Measurements from ENCODE around the gene DSTN. TPM values are rescaled to one million over a fixed set of nuclear protein-coding genes. Genes with fewer than 3 reads are reported as not detected.

DSTN gene
- total RNA-seq, 4 donors from 2014 or later: 280 to 589 (median 373) TPM

DNA sequence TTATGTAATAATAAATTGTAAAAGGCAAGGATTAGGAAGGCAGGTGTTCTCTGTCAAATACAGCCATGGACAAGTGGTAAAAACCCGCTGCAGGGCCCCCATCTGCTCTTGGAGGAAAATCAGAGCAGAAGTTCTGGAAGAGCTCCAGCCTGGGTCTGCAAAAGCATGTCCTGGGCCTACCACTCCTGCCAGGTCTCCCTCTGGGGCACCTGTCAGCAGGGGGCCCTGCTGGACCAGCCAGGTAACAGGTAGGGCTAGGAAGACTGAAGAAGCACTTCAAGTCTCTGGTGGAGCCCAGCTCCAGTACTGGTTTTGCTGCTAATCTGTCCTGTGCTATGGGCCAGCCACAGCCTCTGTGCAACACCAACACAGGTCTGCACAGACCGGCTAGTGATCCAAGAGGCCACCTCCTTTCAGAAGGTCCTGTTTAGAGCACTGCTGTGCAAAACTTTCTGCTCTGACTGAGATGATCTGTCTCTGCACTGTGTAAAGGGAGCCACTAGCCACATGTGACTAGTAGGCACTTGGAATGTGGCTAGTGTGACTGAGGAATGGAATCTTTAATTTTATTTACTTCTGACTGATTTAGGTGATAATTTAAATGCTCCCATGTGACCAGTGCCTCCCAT lies 82.0 kb downstream of the DSTN start:
- intact Hi-C loops (cut with DNase I; ENCODE audit: low total_unique reads): no loop called here
- 50% methylated on average over 2 of the region's 2 CpGs; no CpG with 5 or more reads in 1 of the 2 donors for WGBS, 2 donors (ENCODE audit: low coverage in 1 of 2)
- DNase-seq: no peak
- Histone ChIP-seq H3K27ac (no peak overlapping the region), H3K36me3 (no peaks in the 10 kb centered on the region), H3K4me1 (peaks cover 38 to 63% (median 52%) of the 10 kb centered on the region in 4 donors), H3K27me3 (no peaks in the 10 kb centered on the region), H3K9me3 (no peaks in the 10 kb centered on the region), H3K4me3 (no peak overlapping the region)
- in situ Hi-C loops (cut with MboI; ENCODE audit: low pct_ligation_motif_present in 1 of 4, low pct_unique_long_range_greater_than_20kb in 1 of 4, low sequenced_read_pairs in 3 of 4): loop anchor here in 2 of 4 donors (25.0 kb wide), 2 partner anchors 260 to 285 kb away; no protein-coding TSS in a partner anchor
- TF ChIP-seq POLR2A (IDR thresholded peaks at IDR 0.05) (no peak), POLR2AphosphoS5 (IDR thresholded peaks at IDR 0.05) (no peak), EP300 (IDR thresholded peaks at IDR 0.05; ENCODE audit: low read depth) (no peak)
- TF ChIP-seq, protein P1, sequence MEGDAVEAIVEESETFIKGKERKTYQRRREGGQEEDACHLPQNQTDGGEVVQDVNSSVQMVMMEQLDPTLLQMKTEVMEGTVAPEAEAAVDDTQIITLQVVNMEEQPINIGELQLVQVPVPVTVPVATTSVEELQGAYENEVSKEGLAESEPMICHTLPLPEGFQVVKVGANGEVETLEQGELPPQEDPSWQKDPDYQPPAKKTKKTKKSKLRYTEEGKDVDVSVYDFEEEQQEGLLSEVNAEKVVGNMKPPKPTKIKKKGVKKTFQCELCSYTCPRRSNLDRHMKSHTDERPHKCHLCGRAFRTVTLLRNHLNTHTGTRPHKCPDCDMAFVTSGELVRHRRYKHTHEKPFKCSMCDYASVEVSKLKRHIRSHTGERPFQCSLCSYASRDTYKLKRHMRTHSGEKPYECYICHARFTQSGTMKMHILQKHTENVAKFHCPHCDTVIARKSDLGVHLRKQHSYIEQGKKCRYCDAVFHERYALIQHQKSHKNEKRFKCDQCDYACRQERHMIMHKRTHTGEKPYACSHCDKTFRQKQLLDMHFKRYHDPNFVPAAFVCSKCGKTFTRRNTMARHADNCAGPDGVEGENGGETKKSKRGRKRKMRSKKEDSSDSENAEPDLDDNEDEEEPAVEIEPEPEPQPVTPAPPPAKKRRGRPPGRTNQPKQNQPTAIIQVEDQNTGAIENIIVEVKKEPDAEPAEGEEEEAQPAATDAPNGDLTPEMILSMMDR (IDR thresholded peaks at IDR 0.05): no peak

DNA sequence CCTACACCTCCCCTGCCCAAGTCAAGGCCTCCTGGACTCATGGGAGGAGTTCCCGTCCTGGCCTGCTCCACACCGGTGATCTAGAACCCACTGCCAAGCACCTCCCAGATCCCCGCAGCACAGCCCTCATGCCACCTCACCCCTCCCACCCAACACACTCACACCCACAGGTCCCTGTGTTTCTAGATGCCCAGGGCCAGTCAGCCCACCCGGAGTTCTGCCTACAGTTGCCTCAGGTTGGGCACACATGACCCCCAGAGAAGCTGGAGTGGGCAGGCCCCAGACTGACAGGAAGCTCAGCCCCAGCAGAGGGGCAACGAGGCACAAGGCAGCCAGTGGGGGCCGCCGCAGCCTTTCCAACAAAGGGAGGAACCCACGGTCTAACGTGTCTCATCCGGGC lies 82.5 kb downstream of the DSTN start:
- intact Hi-C loops (cut with DNase I; ENCODE audit: low total_unique reads): no loop called here
- TF ChIP-seq POLR2A (IDR thresholded peaks at IDR 0.05) (no peak), POLR2AphosphoS5 (IDR thresholded peaks at IDR 0.05) (no peak), EP300 (IDR thresholded peaks at IDR 0.05; ENCODE audit: low read depth) (no peak)
- TF ChIP-seq, protein P1 (IDR thresholded peaks at IDR 0.05): no peak
- H3K4me3 ChIP-seq: no peak overlapping the region
- no peaks in the 10 kb centered on the region for H3K9me3 ChIP-seq
- in situ Hi-C loops (cut with MboI; ENCODE audit: low pct_ligation_motif_present in 1 of 4, low pct_unique_long_range_greater_than_20kb in 1 of 4, low sequenced_read_pairs in 3 of 4): loop anchor here in 2 of 4 donors (25.0 kb wide), 2 partner anchors 260 to 285 kb away; no protein-coding TSS in a partner anchor
- H3K27me3 ChIP-seq: no peaks in the 10 kb centered on the region
- H3K4me1 ChIP-seq: peaks cover 34 to 57% (median 46%) of the 10 kb centered on the region in 4 donors
- no peaks in the 10 kb centered on the region for H3K36me3 ChIP-seq
- 82% methylated on average over 5 of the region's 10 CpGs; no CpG with 5 or more reads in 1 of the 2 donors for WGBS, 2 donors (ENCODE audit: low coverage in 1 of 2)
- no peak for DNase-seq
- no peak overlapping the region for H3K27ac ChIP-seq

DNA sequence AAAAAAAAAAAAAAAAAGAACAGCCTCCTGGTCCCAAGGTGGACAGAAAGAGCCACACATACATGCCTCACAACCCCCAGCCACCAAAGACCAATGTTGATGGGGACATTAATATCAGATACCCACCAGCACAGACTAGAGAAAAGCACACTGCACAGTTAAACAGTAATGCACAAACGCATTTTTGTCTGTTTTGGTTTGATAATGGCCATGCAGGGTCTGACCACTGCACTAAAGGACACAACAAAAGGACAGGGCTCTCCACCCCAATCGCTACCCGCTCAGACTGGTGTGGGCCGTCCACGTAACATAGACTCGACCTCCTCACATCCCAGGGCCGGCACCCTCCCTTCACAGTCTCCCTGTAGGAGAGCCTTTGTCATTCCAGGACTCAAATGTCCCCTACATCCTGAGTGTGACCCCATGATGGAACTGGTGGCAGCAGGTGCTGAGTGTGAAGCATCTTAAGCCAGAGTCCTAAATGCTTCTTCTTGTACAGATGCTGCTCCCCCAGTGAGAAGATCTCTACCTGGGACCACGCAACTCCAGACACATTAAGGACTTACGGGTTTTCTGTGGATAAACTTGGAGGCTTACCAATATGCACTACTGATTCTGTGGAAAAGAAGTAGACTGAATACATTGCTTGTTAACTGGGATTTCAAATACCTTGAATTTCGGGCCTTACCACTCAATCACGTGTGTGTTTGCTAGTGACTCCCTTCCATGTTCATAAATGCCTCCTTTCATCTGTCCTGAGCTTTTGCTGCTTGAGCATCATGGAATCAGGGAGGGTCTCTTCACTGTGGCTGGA lies 84.2 kb downstream of the DSTN start:
- H3K4me1 ChIP-seq: peaks cover 18 to 43% (median 32%) of the 10 kb centered on the region in 4 donors
- intact Hi-C loops (cut with DNase I; ENCODE audit: low total_unique reads): no loop called here
- in situ Hi-C loops (cut with MboI; ENCODE audit: low pct_ligation_motif_present in 1 of 4, low pct_unique_long_range_greater_than_20kb in 1 of 4, low sequenced_read_pairs in 3 of 4): loop anchor here in 2 of 4 donors (25.0 kb wide), 2 partner anchors 258 to 283 kb away; no protein-coding TSS in a partner anchor

DNA sequence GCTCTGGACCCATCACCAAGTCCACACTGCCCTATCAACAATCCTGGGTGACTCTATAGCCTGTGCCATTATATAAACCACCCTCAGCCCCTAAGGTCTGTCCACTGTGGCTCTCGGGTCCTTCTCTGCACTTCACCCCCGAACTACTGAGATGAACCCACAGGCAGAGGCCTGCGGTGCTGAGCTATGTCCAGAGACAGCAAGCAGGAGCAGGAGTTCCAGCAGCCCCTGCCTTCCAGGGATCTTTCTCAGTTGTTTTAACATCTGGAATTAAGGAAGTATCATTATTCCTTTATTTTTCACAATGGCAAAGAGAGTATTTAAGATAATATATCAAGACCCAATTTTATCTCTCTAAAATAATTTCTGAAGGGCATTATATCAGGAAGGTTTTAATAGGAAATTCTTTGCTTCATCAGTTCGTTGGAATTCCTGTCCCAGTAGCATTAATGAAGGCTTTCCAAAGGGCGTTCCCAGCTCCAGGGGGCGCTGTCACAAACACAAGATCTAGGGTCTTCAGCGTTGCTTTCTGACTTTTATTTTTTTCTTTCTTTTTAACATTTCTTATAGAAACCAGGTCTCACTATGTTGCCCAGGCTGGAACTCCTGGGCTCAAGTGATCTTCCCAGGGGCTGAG lies 84.9 kb downstream of the DSTN start:
- 60 to 70% methylated on average over 4 to 7 of the region's 7 CpGs for WGBS, 2 donors (ENCODE audit: low coverage in 1 of 2)
- H3K36me3 ChIP-seq: peaks cover 0 to 12% (median 5%) of the 10 kb centered on the region in 4 donors
- peak overlapping the region in 1 of 4 donors; percentile 4 for H3K27ac ChIP-seq
- intact Hi-C loops (cut with DNase I; ENCODE audit: low total_unique reads) (no loop called here), in situ Hi-C loops (cut with MboI; ENCODE audit: low pct_ligation_motif_present in 1 of 4, low pct_unique_long_range_greater_than_20kb in 1 of 4, low sequenced_read_pairs in 3 of 4) (loop anchor here in 2 of 4 donors (25.0 kb wide), 2 partner anchors 258 to 283 kb away; no protein-coding TSS in a partner anchor)
- H3K4me1 ChIP-seq: peaks cover 10 to 36% (median 25%) of the 10 kb centered on the region in 4 donors
- no peaks in the 10 kb centered on the region for H3K27me3 ChIP-seq
- DNase-seq: peak; percentile 52
- no peaks in the 10 kb centered on the region for H3K9me3 ChIP-seq
- TF ChIP-seq, protein P1 (IDR thresholded peaks at IDR 0.05): peak; percentile 39 to 56 (median 52)
- TF ChIP-seq POLR2AphosphoS5 (IDR thresholded peaks at IDR 0.05) (no peak), POLR2A (IDR thresholded peaks at IDR 0.05) (no peak), EP300 (IDR thresholded peaks at IDR 0.05; ENCODE audit: low read depth) (no peak)
- no peak overlapping the region for H3K4me3 ChIP-seq

More for the DNA sequence above, 84.2 kb downstream of the DSTN start:
- Histone ChIP-seq H3K36me3 (peaks cover 0 to 10% (median 4%) of the 10 kb centered on the region in 4 donors), H3K27me3 (no peaks in the 10 kb centered on the region), H3K9me3 (no peaks in the 10 kb centered on the region), H3K27ac (no peak overlapping the region), H3K4me3 (no peak overlapping the region)
- 87% methylated on average over 3 to 11 of the region's 11 CpGs for WGBS, 2 donors (ENCODE audit: low coverage in 1 of 2)
- no peak for TF ChIP-seq EP300 (IDR thresholded peaks at IDR 0.05; ENCODE audit: low read depth)
- no peak for TF ChIP-seq POLR2A (IDR thresholded peaks at IDR 0.05)
- no peak for DNase-seq

Data from transverse colon (tissue), 4 donors.